SK-N-SH (cell line): Measurements from ENCODE around the gene DAPP1. TPM values are rescaled to one million over a fixed set of nuclear protein-coding genes. Genes with fewer than 3 reads are reported as not detected.

Experiments used
- CTCF ChIA-PET: fragments of 300-600, 350-600 bp; formaldehyde crosslinking; extraction: SDS; loops from one replicate; lab custom pipeline; 2021; lab: Yijun Ruan, JAX
- POLR2A ChIA-PET: fragments of 350-600 bp; sonication (Branson Sonifier 250); formaldehyde crosslinking; extraction: SDS; loops from one replicate; lab custom pipeline; 2020; ENCODE audit warnings: antibody characterized with exemption, inconsistent platforms; lab: Yijun Ruan, JAX
- DNase-seq: peaks from one replicate; pipeline ENCODE4 v3.0.0; 2012
- H2AFZ ChIP-seq: fragments of 200-600 bp; sonication (generic); 2 replicates; pipeline ENCODE4 v1.8.1; 2016; ENCODE audit warnings: antibody characterized with exemption, mild to moderate bottlenecking, low read depth
- H3F3A ChIP-seq: fragments of 200-600 bp; sonication (generic); replicated peaks from 2 replicates; pipeline ENCODE3; 2016; ENCODE audit warnings: antibody characterized with exemption, mild to moderate bottlenecking; ENCODE audit not compliant: insufficient read depth
- H3K27ac ChIP-seq, 2 experiments: fragments of 200-500 bp in 1 of 2; fragments of 200-600 bp in 1 of 2; sonication (Bioruptor generic) in 1 of 2; sonication (generic), shearing (Covaris generic) in 1 of 2; 2 replicates each; pipeline versions ENCODE4 v1.5.1 to v1.6.1; 2014 to 2016; ENCODE audit warnings: low read depth in 2 of 2, inconsistent platforms in 1 of 2, low read length in 1 of 2, mild to moderate bottlenecking in 1 of 2, mixed read lengths in 1 of 2
- H3K27me3 ChIP-seq: fragments of 200-600 bp; sonication (generic), shearing (Covaris generic); 2 replicates; pipeline ENCODE4 v1.6.1; 2016; ENCODE audit warnings: mixed run types; ENCODE audit not compliant: insufficient read depth
- H3K36me3 ChIP-seq, 2 experiments: fragments of 200-500 bp in 1 of 2; fragments of 200-600 bp in 1 of 2; sonication (Bioruptor generic) in 1 of 2; sonication (generic) in 1 of 2; replicated peaks in 1 of 2; 2 replicates each; pipeline versions ENCODE3 to v1.5.1; 2014 to 2016; ENCODE audit warnings: low read length in 1 of 2, mild to moderate bottlenecking in 1 of 2; ENCODE audit not compliant: insufficient read depth in 2 of 2, control insufficient read depth in 1 of 2
- H3K4me1 ChIP-seq, 2 experiments: fragments of 200-500 bp in 1 of 2; fragments of 200-600 bp in 1 of 2; sonication (Bioruptor generic) in 1 of 2; sonication (generic), shearing (Covaris generic) in 1 of 2; 2 replicates each; pipeline versions ENCODE4 v1.5.1 to v1.6.1; 2014 to 2016; ENCODE audit warnings: low read depth in 1 of 2, low read length in 1 of 2, mixed run types in 1 of 2; ENCODE audit not compliant: insufficient read depth in 2 of 2, control insufficient read depth in 1 of 2
- H3K4me2 ChIP-seq: fragments of 200-600 bp; sonication (generic), shearing (Covaris generic); 2 replicates; pipeline ENCODE4 v1.6.1; 2017; ENCODE audit warnings: mixed run types
- H3K4me3 ChIP-seq, 2 experiments: fragments of 200-500 bp in 1 of 2; fragments of 200-600 bp in 1 of 2; sonication (Bioruptor generic) in 1 of 2; sonication (generic), shearing (Covaris generic) in 1 of 2; 2 replicates each; pipeline versions ENCODE4 v1.5.1 to v1.8.1; 2014 to 2016; ENCODE audit warnings: low read depth in 2 of 2, inconsistent platforms in 1 of 2, low read length in 1 of 2, mild to moderate bottlenecking in 1 of 2, mixed read lengths in 1 of 2, moderate library complexity in 1 of 2
- H3K79me2 ChIP-seq: fragments of 200-600 bp; sonication (generic); 2 replicates; pipeline ENCODE4 v1.8.1; 2017; ENCODE audit warnings: mild to moderate bottlenecking; ENCODE audit not compliant: insufficient read depth
- H3K9ac ChIP-seq: fragments of 200-600 bp; sonication (generic); 2 replicates; pipeline ENCODE4 v1.6.1; 2017; ENCODE audit warnings: mixed run types
- H3K9me2 ChIP-seq: fragments of 200-600 bp; sonication (generic); 2 replicates; pipeline ENCODE4 v1.6.1; 2017; ENCODE audit warnings: mixed run types
- H3K9me3 ChIP-seq: fragments of 200-600 bp; sonication (generic); 2 replicates; pipeline ENCODE4 v1.6.1; 2017; ENCODE audit warnings: mixed run types, mild to moderate bottlenecking, moderate library complexity
- H4K20me1 ChIP-seq: fragments of 200-600 bp; sonication (generic); 2 replicates; pipeline ENCODE4 v1.6.1; 2017; ENCODE audit warnings: mild to moderate bottlenecking, mixed run types; ENCODE audit not compliant: insufficient read depth
- EZH2phosphoT487 ChIP-seq: fragments of 200-600 bp; sonication (generic); IDR thresholded peaks from 2 replicates; pipeline ENCODE4 v1.6.1; 2017; ENCODE audit warnings: low read depth, mixed run types, mild to moderate bottlenecking, antibody characterized with exemption, moderate library complexity, borderline replicate concordance
- FOSL2 ChIP-seq: IDR thresholded peaks from 2 replicates; pipeline ENCODE4 v1.4.0; 2012; ENCODE audit warnings: low read depth, mild to moderate bottlenecking, moderate library complexity, borderline replicate concordance
- FOXJ3 ChIP-seq: sonication (generic); formaldehyde crosslinking; IDR thresholded peaks from 2 replicates; pipeline ENCODE4 v1.5.1; 2020; ENCODE audit warnings: mild to moderate bottlenecking, missing genetic modification reagents
- GABPA ChIP-seq: IDR thresholded peaks from 2 replicates; pipeline ENCODE4 v1.4.0; 2012; ENCODE audit warnings: low read depth, mild to moderate bottlenecking
- JUND ChIP-seq: IDR thresholded peaks from 2 replicates; pipeline ENCODE4 v1.4.0; 2012
- MEF2A ChIP-seq: IDR thresholded peaks from 2 replicates; pipeline ENCODE4 v1.4.0; 2012; ENCODE audit warnings: low read depth, borderline replicate concordance
- MXI1 ChIP-seq: IDR thresholded peaks from 2 replicates; pipeline ENCODE4 v1.6.1; 2012; ENCODE audit warnings: mild to moderate bottlenecking, low read depth, low read length, improper control_type of control experiment
- NRF1 ChIP-seq: IDR thresholded peaks from 2 replicates; pipeline ENCODE4 v1.6.1; 2012; ENCODE audit warnings: low read depth, mild to moderate bottlenecking, low read length
- RAD21 ChIP-seq: IDR thresholded peaks from 2 replicates; pipeline ENCODE4 v1.6.1; 2012; ENCODE audit warnings: mild to moderate bottlenecking, low read length
- RCOR1 ChIP-seq: fragments of 150-350 bp; IDR thresholded peaks from 2 replicates; pipeline ENCODE4 v1.6.1; 2017; ENCODE audit warnings: antibody characterized with exemption, low read length
- RFX5 ChIP-seq: IDR thresholded peaks from 2 replicates; pipeline ENCODE4 v1.6.1; 2012; ENCODE audit warnings: mild to moderate bottlenecking, improper control_type of control experiment, low read length
- RXRA ChIP-seq: IDR thresholded peaks from 2 replicates; pipeline ENCODE4 v1.4.0; 2012; ENCODE audit warnings: low read depth, mild to moderate bottlenecking, borderline replicate concordance
- SIN3A ChIP-seq: IDR thresholded peaks from 2 replicates; pipeline ENCODE4 v1.6.1; 2012; ENCODE audit warnings: low read depth, mild to moderate bottlenecking, low read length, moderate library complexity, borderline replicate concordance
- TAF1 ChIP-seq: IDR thresholded peaks from 2 replicates; pipeline ENCODE4 v1.6.1; 2012; ENCODE audit warnings: low read depth, mild to moderate bottlenecking, low read length, moderate library complexity, borderline replicate concordance
- TEAD4 ChIP-seq: IDR thresholded peaks from 2 replicates; pipeline ENCODE4 v1.4.0; 2012; ENCODE audit warnings: mild to moderate bottlenecking, borderline replicate concordance; ENCODE audit not compliant: insufficient read depth
- WGBS: methylation state at CpG from one replicate; pipeline ENCODE4 v1.1.6; 2017; ENCODE audit warnings: low lambda C conversion rate; 5-methylcytosine and 5-hydroxymethylcytosine counted together
- polyA plus RNA-seq, 3 experiments: library from polyadenylated mRNA; depleted of rRNA; stranded (reverse); fragments of >200 nt; gene quantifications; 2 replicates each; pipeline ENCODE4 v1.2.3, GENCODE V29; 2012
- TF ChIP-seq, protein P1 (sequence below): IDR thresholded peaks from 2 replicates; pipeline ENCODE4 v1.4.0; 2012; ENCODE audit warnings: low read depth, borderline replicate concordance
- TF ChIP-seq, protein P2 (sequence below): fragments of 150-350 bp; IDR thresholded peaks from 2 replicates; pipeline ENCODE4 v1.6.1; 2016; ENCODE audit warnings: mild to moderate bottlenecking, low read depth, low read length
- TF ChIP-seq, protein P3 (sequence below): IDR thresholded peaks from 2 replicates; pipeline ENCODE4 v1.4.0; 2012; ENCODE audit warnings: low read depth
- TF ChIP-seq, protein P4 (sequence below): IDR thresholded peaks from 2 replicates; pipeline ENCODE4 v1.6.1; 2012; ENCODE audit warnings: mild to moderate bottlenecking, low read depth, low read length, moderate library complexity

Gene DAPP1
- polyA plus RNA-seq, 1 of the 3 experiments (the other 2 are of a cell fraction): not detected

DNA sequence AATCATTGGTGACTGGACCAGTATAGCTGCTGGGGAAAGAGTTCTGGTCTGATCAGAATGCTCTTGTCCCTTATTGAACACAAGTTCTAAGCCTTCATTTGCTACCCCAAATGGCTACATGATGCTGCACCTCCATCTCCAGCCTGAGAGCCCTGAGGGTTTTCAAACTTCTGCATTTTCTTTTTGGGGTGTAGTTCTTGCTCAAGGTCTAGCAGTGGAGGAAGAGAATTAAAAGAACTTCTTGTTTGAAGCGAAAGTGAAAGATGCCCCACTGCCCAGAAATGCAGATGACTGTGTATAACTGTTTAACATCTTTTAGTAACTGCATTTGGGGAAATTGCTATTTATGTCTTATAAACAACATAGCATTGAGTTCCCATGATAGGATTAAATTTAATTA lies 39.1 kb downstream of the DAPP1 start (continued):
- TF ChIP-seq NRF1: no peak
- TF ChIP-seq GABPA: no peak
- TF ChIP-seq, protein P1, sequence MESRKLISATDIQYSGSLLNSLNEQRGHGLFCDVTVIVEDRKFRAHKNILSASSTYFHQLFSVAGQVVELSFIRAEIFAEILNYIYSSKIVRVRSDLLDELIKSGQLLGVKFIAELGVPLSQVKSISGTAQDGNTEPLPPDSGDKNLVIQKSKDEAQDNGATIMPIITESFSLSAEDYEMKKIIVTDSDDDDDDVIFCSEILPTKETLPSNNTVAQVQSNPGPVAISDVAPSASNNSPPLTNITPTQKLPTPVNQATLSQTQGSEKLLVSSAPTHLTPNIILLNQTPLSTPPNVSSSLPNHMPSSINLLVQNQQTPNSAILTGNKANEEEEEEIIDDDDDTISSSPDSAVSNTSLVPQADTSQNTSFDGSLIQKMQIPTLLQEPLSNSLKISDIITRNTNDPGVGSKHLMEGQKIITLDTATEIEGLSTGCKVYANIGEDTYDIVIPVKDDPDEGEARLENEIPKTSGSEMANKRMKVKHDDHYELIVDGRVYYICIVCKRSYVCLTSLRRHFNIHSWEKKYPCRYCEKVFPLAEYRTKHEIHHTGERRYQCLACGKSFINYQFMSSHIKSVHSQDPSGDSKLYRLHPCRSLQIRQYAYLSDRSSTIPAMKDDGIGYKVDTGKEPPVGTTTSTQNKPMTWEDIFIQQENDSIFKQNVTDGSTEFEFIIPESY: no peak
- no peak for TF ChIP-seq FOXJ3 (CRISPR knock-in tag)
- TF ChIP-seq RCOR1: no peak
- no peak for TF ChIP-seq MEF2A
- TF ChIP-seq, all 33 proteins: peak for 0

DNA sequence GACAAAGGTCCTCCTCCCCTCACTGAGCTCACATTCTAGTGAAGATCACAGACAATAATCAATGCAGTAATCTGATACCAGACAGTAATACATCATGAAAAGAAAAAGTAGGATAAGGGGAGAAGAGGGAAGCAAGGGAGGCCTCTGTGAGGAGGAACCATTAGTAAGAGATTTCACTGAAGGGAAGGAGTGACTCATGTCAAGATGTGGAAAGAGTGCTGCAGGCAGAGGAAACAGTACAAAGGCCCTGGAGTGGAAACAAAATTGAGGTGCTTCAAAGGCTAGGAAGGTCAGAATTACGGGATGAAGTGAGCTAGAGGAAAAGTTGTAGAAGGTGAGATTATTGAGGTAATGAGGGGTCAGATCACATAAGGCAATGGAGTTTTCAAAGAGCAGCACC lies 39.5 kb downstream of the DAPP1 start:
- TF ChIP-seq, protein P2, sequence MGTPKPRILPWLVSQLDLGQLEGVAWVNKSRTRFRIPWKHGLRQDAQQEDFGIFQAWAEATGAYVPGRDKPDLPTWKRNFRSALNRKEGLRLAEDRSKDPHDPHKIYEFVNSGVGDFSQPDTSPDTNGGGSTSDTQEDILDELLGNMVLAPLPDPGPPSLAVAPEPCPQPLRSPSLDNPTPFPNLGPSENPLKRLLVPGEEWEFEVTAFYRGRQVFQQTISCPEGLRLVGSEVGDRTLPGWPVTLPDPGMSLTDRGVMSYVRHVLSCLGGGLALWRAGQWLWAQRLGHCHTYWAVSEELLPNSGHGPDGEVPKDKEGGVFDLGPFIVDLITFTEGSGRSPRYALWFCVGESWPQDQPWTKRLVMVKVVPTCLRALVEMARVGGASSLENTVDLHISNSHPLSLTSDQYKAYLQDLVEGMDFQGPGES: no peak
- TF ChIP-seq TEAD4: no peak
- TF ChIP-seq TAF1: no peak
- no peak for TF ChIP-seq RFX5
- no peak for TF ChIP-seq GABPA
- no peak for TF ChIP-seq FOSL2
- TF ChIP-seq SIN3A: no peak
- TF ChIP-seq, protein P3, sequence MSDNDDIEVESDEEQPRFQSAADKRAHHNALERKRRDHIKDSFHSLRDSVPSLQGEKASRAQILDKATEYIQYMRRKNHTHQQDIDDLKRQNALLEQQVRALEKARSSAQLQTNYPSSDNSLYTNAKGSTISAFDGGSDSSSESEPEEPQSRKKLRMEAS: no peak
- no peak for TF ChIP-seq JUND
- TF ChIP-seq EZH2phosphoT487: no peak
- no peak for TF ChIP-seq MEF2A
- TF ChIP-seq, protein P4, sequence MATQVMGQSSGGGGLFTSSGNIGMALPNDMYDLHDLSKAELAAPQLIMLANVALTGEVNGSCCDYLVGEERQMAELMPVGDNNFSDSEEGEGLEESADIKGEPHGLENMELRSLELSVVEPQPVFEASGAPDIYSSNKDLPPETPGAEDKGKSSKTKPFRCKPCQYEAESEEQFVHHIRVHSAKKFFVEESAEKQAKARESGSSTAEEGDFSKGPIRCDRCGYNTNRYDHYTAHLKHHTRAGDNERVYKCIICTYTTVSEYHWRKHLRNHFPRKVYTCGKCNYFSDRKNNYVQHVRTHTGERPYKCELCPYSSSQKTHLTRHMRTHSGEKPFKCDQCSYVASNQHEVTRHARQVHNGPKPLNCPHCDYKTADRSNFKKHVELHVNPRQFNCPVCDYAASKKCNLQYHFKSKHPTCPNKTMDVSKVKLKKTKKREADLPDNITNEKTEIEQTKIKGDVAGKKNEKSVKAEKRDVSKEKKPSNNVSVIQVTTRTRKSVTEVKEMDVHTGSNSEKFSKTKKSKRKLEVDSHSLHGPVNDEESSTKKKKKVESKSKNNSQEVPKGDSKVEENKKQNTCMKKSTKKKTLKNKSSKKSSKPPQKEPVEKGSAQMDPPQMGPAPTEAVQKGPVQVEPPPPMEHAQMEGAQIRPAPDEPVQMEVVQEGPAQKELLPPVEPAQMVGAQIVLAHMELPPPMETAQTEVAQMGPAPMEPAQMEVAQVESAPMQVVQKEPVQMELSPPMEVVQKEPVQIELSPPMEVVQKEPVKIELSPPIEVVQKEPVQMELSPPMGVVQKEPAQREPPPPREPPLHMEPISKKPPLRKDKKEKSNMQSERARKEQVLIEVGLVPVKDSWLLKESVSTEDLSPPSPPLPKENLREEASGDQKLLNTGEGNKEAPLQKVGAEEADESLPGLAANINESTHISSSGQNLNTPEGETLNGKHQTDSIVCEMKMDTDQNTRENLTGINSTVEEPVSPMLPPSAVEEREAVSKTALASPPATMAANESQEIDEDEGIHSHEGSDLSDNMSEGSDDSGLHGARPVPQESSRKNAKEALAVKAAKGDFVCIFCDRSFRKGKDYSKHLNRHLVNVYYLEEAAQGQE: no peak
- TF ChIP-seq RXRA: no peak
- no peak for TF ChIP-seq MXI1
- TF ChIP-seq RAD21: no peak
- no peaks in the 10 kb centered on the region for H3K79me2 ChIP-seq
- no peak overlapping the region for H2AFZ ChIP-seq
- no peak overlapping the region for H3K9ac ChIP-seq
- no peak overlapping the region for H3K27ac ChIP-seq
- 52% methylated on average over 1 of the region's 1 CpG for WGBS
- H3K36me3 ChIP-seq: no peaks in the 10 kb centered on the region
- H3K27me3 ChIP-seq: no peaks in the 10 kb centered on the region
- H3F3A ChIP-seq: no peaks in the 10 kb centered on the region
- no peaks in the 10 kb centered on the region for H3K9me2 ChIP-seq
- H4K20me1 ChIP-seq: no peaks in the 10 kb centered on the region
- ChIA-PET POLR2A (no interaction called here), CTCF (interaction anchor here (1.8 kb wide), 1 partner anchor 29 kb away, joined by 4 read pairs; no protein-coding TSS in a partner anchor)
- H3K4me3 ChIP-seq: no peak overlapping the region
- H3K4me2 ChIP-seq: no peak overlapping the region
- H3K9me3 ChIP-seq: no peaks in the 10 kb centered on the region
- DNase-seq: no peak
- no peaks in the 10 kb centered on the region; a peak in 1 of 4 replicates for H3K4me1 ChIP-seq
